ENCODE measurements around the gene SPEM3. TPM values are rescaled to one million over a fixed set of nuclear protein-coding genes. Genes with fewer than 3 reads are reported as not detected.

The SPEM3 gene
- total and polyA plus RNA-seq, 2 of the 13 experiments (the other 11 are each of a cell fraction or from before 2014, with no cell fraction given), result not detected

- TF ChIP-seq ERF (CRISPR knock-in tag; IDR thresholded peaks at IDR 0.05) (no peak), POLR2A (IDR thresholded peaks at IDR 0.05; ENCODE audit: insufficient read depth in 1 of 2, low read depth in 2 of 2, low read length in 2 of 2) (peak in 1 of 2 experiments; percentile 76; a peak in 2 of 4 replicates), CENPBD1 (CRISPR knock-in tag; IDR thresholded peaks at IDR 0.05; ENCODE audit: borderline replicate concordance, low read depth) (peak; percentile 48; the same call in 1 of the 2 replicates), DMAP1 (CRISPR knock-in tag; IDR thresholded peaks at IDR 0.05) (no peak; the same call in 1 of the 2 replicates), CEBPG (CRISPR knock-in tag; IDR thresholded peaks at IDR 0.05) (peak; percentile 54; the same call in 1 of the 2 replicates), ZNF362 (CRISPR knock-in tag; IDR thresholded peaks at IDR 0.05; ENCODE audit: borderline replicate concordance) (no peak), ATAD3A (CRISPR knock-in tag; IDR thresholded peaks at IDR 0.05) (no peak), ARNT (IDR thresholded peaks at IDR 0.05) (no peak), ZNF10 (CRISPR knock-in tag; IDR thresholded peaks at IDR 0.05; ENCODE audit: borderline replicate concordance, low read depth) (no peak), SRSF1 (optimal IDR thresholded peaks at IDR 0.05; ENCODE audit: low read depth, low read length) (peak; percentile 52), ZNF12 (CRISPR knock-in tag; IDR thresholded peaks at IDR 0.05) (no peak), AKNA (CRISPR knock-in tag; IDR thresholded peaks at IDR 0.05; ENCODE audit: borderline replicate concordance) (no peak), MXD3 (CRISPR knock-in tag; IDR thresholded peaks at IDR 0.05) (no peak; the same call in 1 of the 2 replicates), U2AF2 (IDR thresholded peaks at IDR 0.05; ENCODE audit: low read depth, low read length) (no peak), BRD4 (CRISPR knock-in tag; IDR thresholded peaks at IDR 0.05) (no peak; the same call in 1 of the 2 replicates), PLRG1 (conservative IDR thresholded peaks at IDR 0.05) (no peak), LCORL (IDR thresholded peaks at IDR 0.05) (no peak), LCORL (CRISPR knock-in tag; IDR thresholded peaks at IDR 0.05) (no peak; the same call in 1 of the 2 replicates), RARA (CRISPR knock-in tag; IDR thresholded peaks at IDR 0.05) (peak; percentile 51), ZNF501 (CRISPR knock-in tag; IDR thresholded peaks at IDR 0.05) (peak; percentile 85), CREB1 (IDR thresholded peaks at IDR 0.05) (no peak), CREB1 (CRISPR knock-in tag; IDR thresholded peaks at IDR 0.05) (no peak), LRRFIP1 (CRISPR knock-in tag; conservative IDR thresholded peaks at IDR 0.05) (no peak)
Measured at GRCh38 chr17:7444682-7445618, 16.3 kb downstream of the SPEM3 start, which contains the start of gene CHRNB1 (continued).

Measured in HepG2 (cell line).